ENCODE measurements around the gene CDK17. TPM values are rescaled to one million over a fixed set of nuclear protein-coding genes. Genes with fewer than 3 reads are reported as not detected.

Gene CDK17
- polyA plus RNA-seq, 4 donors = 34.7 to 47.6 (median 37.0) TPM

Other genes starting within 250 kb of the CDK17 start
- gene ELK3, start 206.1 kb downstream of the CDK17 start, polyA plus RNA-seq (ENCODE audit: insufficient read length in 4 of 4) = 10 to 100 TPM; 48.4 to 60.7 (median 55.0) TPM
- 1 to 10 TPM; 2.0 to 3.7 (median 3.1) TPM for gene CFAP54, start 89.1 kb upstream of the CDK17 start, polyA plus RNA-seq (ENCODE audit: insufficient read length in 4 of 4)

Measured in left renal cortex interstitium (tissue), 4 donors.